Measurements from ENCODE around the gene ADAMTS9. TPM values are rescaled to one million over a fixed set of nuclear protein-coding genes. Genes with fewer than 3 reads are reported as not detected.

Gene ADAMTS9
- total RNA-seq, 2 donors from 2014 or later = 16.1 to 38.0 TPM

DNA sequence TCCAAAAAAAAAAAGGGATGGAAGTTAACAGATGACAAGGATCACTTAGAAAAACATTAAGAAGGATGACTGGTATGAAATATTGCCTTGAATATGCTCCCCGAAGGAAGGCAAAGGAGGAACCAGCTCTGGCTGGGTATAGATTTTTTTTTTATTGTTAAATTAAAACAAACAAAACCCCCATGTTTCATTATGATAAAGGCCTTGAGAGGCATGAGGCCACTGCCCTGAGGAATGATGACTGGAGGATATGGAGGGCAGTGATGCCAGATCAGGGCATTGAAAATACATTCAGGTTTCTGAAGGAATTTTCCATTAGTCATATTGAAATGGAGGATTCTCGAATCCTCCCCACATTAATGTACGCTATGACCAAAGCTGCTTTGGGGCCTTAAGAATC is 120.9 kb downstream of the ADAMTS9 start:
- no peak overlapping the region for H3K9ac ChIP-seq (ENCODE audit: extremely low read depth, low read length, poor library complexity, severe bottlenecking)
- H3K4me3 ChIP-seq (ENCODE audit: low read length) = no peak overlapping the region
- H3K27ac ChIP-seq (ENCODE audit: low read depth, low read length) = no peak overlapping the region
- WGBS, 2 experiments (ENCODE audit: insufficient coverage in 1 of 2, insufficient read length in 1 of 2) = 94 to 100% methylated on average over 1 to 3 of the region's 3 CpGs
- no peaks in the 10 kb centered on the region for H3K9me3 ChIP-seq (ENCODE audit: control insufficient read depth, low read length)
- Mint-ChIP-seq H3K4me3 (no peak overlapping the region), H3K36me3 (ENCODE audit: low read depth) (no peaks in the 10 kb centered on the region), H3K9me3 (no peaks in the 10 kb centered on the region), H3K27ac (no peak overlapping the region), H3K4me1 (peaks cover 8% of the 10 kb centered on the region), H3K27me3 (ENCODE audit: insufficient read depth) (peaks cover 4% of the 10 kb centered on the region)
- no peak for DNase-seq
- H3K36me3 ChIP-seq (ENCODE audit: control insufficient read depth, insufficient read depth, low read length) = no peaks in the 10 kb centered on the region
- peaks cover 5% of the 10 kb centered on the region for H3K4me1 ChIP-seq (ENCODE audit: control insufficient read depth, insufficient read depth, low read length)
- H3K27me3 ChIP-seq (ENCODE audit: control insufficient read depth, insufficient read depth, low read length, poor library complexity, severe bottlenecking) = no peaks in the 10 kb centered on the region
- TF ChIP-seq, protein P1, sequence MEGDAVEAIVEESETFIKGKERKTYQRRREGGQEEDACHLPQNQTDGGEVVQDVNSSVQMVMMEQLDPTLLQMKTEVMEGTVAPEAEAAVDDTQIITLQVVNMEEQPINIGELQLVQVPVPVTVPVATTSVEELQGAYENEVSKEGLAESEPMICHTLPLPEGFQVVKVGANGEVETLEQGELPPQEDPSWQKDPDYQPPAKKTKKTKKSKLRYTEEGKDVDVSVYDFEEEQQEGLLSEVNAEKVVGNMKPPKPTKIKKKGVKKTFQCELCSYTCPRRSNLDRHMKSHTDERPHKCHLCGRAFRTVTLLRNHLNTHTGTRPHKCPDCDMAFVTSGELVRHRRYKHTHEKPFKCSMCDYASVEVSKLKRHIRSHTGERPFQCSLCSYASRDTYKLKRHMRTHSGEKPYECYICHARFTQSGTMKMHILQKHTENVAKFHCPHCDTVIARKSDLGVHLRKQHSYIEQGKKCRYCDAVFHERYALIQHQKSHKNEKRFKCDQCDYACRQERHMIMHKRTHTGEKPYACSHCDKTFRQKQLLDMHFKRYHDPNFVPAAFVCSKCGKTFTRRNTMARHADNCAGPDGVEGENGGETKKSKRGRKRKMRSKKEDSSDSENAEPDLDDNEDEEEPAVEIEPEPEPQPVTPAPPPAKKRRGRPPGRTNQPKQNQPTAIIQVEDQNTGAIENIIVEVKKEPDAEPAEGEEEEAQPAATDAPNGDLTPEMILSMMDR (conservative IDR thresholded peaks at IDR 0.05) = no peak

DNA sequence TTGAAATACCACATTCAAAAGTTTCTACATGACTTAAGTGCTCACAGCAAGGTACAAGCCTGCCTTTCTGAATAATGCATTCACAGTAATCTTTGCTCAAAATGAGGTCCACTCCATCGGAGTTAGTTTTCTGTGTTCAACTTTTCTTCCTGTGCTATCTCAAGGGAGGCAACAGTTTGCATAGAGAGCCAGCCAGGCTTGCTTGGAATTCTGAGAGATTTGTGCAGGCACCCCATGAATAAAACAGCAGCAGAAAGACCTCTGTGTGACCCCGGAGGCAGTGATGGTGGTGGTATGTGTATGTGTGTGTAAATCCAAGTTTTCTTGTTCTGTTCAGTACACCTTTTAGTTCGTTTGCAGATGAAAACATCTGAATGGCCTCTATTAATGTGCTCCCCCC is 124.0 kb downstream of the ADAMTS9 start:
- Histone ChIP-seq H3K27ac (ENCODE audit: low read depth, low read length) (peak overlapping the region; percentile 61), H3K4me3 (ENCODE audit: low read length) (no peak overlapping the region), H3K9ac (ENCODE audit: extremely low read depth, low read length, poor library complexity, severe bottlenecking) (no peak overlapping the region), H3K27me3 (ENCODE audit: control insufficient read depth, insufficient read depth, low read length, poor library complexity, severe bottlenecking) (no peaks in the 10 kb centered on the region), H3K36me3 (ENCODE audit: control insufficient read depth, insufficient read depth, low read length) (no peaks in the 10 kb centered on the region), H3K9me3 (ENCODE audit: control insufficient read depth, low read length) (no peaks in the 10 kb centered on the region), H3K4me1 (ENCODE audit: control insufficient read depth, insufficient read depth, low read length) (peaks cover 3% of the 10 kb centered on the region)
- TF ChIP-seq, protein P1 (conservative IDR thresholded peaks at IDR 0.05) = no peak
- Mint-ChIP-seq H3K27me3 (ENCODE audit: insufficient read depth) (peaks cover 4% of the 10 kb centered on the region), H3K4me1 (no peaks in the 10 kb centered on the region), H3K27ac (no peak overlapping the region), H3K36me3 (ENCODE audit: low read depth) (no peaks in the 10 kb centered on the region), H3K9me3 (no peaks in the 10 kb centered on the region), H3K4me3 (no peak overlapping the region)
- no peak for DNase-seq
- WGBS, 2 experiments (ENCODE audit: insufficient coverage in 1 of 2, insufficient read length in 1 of 2) = 38 to 88% methylated on average over 1 to 3 of the region's 3 CpGs

DNA sequence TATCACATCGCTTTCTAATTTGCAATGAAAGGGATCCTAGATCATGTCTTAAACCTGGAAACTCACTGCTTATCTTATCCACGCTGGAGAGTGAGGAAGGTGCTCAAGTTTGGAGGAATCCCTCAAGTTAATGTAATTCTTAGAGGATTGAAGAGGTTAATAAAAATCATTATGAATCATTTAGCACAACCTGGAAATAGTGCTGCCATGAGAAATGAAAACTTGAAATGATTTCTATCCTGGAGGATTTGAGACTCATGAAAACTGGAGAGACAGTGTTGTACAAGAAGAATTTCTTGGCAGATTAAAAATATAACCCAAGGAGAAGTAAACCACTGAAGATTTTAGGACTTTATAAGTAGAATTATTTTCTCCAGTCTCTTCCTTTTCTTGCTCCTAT is 125.9 kb downstream of the ADAMTS9 start:
- no peaks in the 10 kb centered on the region for H3K27me3 Mint-ChIP-seq (ENCODE audit: insufficient read depth)
- WGBS, 2 experiments (ENCODE audit: insufficient coverage in 1 of 2, insufficient read length in 1 of 2) = 90 to 100% methylated on average over 1 to 2 of the region's 2 CpGs
- no peak for DNase-seq
- H3K27ac ChIP-seq (ENCODE audit: low read depth, low read length) = no peak overlapping the region
- no peaks in the 10 kb centered on the region for H3K4me1 Mint-ChIP-seq
- H3K4me3 ChIP-seq (ENCODE audit: low read length) = no peak overlapping the region
- no peaks in the 10 kb centered on the region for H3K36me3 Mint-ChIP-seq (ENCODE audit: low read depth)
- no peak overlapping the region for H3K4me3 Mint-ChIP-seq
- peaks cover 3% of the 10 kb centered on the region for H3K4me1 ChIP-seq (ENCODE audit: control insufficient read depth, insufficient read depth, low read length)
- H3K9me3 Mint-ChIP-seq = no peaks in the 10 kb centered on the region
- no peak overlapping the region for H3K27ac Mint-ChIP-seq
- H3K36me3 ChIP-seq (ENCODE audit: control insufficient read depth, insufficient read depth, low read length) = no peaks in the 10 kb centered on the region
- no peaks in the 10 kb centered on the region for H3K9me3 ChIP-seq (ENCODE audit: control insufficient read depth, low read length)
- H3K27me3 ChIP-seq (ENCODE audit: control insufficient read depth, insufficient read depth, low read length, poor library complexity, severe bottlenecking) = no peaks in the 10 kb centered on the region
- TF ChIP-seq, protein P1 (conservative IDR thresholded peaks at IDR 0.05) = no peak
- H3K9ac ChIP-seq (ENCODE audit: extremely low read depth, low read length, poor library complexity, severe bottlenecking) = no peak overlapping the region

Data from endodermal cell (in vitro differentiated cells).